SK-N-MC (cell line): Measurements from ENCODE around the gene ATMIN.

ENCODE experiments used
- EZH2 ChIP-seq: fragments of 200-600 bp; sonication (generic); IDR thresholded peaks from one replicate; pipeline ENCODE4 v1.6.1; 2017; ENCODE audit warnings: antibody characterized with exemption
- FOXP2 ChIP-seq: optimal IDR thresholded peaks from 2 replicates; pipeline ENCODE3; 2011; ENCODE audit warnings: mild to moderate bottlenecking, moderate library complexity; ENCODE audit not compliant: insufficient read depth; ENCODE audit errors: extremely low read length, control extremely low read depth
- POLR2AphosphoS5 ChIP-seq: IDR thresholded peaks from 2 replicates; pipeline ENCODE4 v1.6.1; 2012; ENCODE audit warnings: mild to moderate bottlenecking, low read depth, low read length, borderline replicate concordance

DNA sequence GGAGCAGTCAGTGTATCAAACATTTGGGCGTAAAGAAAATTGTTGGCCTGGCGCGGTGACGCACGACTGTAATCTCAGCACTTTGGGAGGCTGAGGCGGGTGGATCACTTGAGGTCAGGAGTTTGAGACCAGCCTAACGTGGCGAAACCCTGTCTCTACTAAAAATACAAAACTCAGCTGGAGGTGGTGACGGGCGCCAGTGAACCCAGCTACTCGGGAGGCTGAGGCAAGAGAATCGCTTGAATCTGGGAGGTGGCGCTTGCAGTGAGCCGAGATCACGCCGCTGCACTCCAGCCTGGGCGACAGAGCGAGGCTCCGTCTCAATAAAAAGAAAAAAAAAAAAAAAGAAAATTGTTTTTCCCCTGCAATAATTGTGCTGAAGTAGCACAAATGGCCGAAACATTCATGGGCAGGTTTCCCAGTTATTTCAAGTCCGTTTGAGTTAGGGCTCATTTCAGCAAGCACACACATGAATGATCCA is 59.2 kb downstream of the ATMIN start:
- no peak for TF ChIP-seq EZH2
- TF ChIP-seq POLR2AphosphoS5: no peak
- TF ChIP-seq FOXP2: no peak
